ENCODE measurements around the gene CAPN5. TPM values are rescaled to one million over a fixed set of nuclear protein-coding genes. Genes with fewer than 3 reads are reported as not detected.

Gene CAPN5
- total and polyA plus RNA-seq, 2 of the 8 experiments (the other 6 are each of a cell fraction or from before 2014, with no cell fraction given), result 21.5 to 22.4 TPM

GRCh38 chr11:77074626-77075221, 8.0 kb downstream of the CAPN5 start (continued):
- no peak for TF ChIP-seq RAD21 (IDR thresholded peaks at IDR 0.05 in 1 of 2, conservative IDR thresholded peaks at IDR 0.05 in 1 of 2; ENCODE audit: low read depth in 2 of 2, low read length in 2 of 2)
- no peak for TF ChIP-seq SIN3A (conservative IDR thresholded peaks at IDR 0.05 in 1 of 2, IDR thresholded peaks at IDR 0.05 in 1 of 2; ENCODE audit: low read depth in 1 of 2, low read length in 2 of 2)
- TF ChIP-seq SIX5 (IDR thresholded peaks at IDR 0.05; ENCODE audit: low read depth, low read length), result no peak
- TF ChIP-seq TAF7 (optimal IDR thresholded peaks at IDR 0.05; ENCODE audit: borderline replicate concordance, low read depth, low read length), result no peak
- TF ChIP-seq CEBPB (IDR thresholded peaks at IDR 0.05; ENCODE audit: low read depth, low read length), result no peak
